Measurements from ENCODE around the gene CPT1B. TPM values are rescaled to one million over a fixed set of nuclear protein-coding genes. Genes with fewer than 3 reads are reported as not detected.
A peak's percentile ranks its signal among the peaks of the same experiment; 100 is the strongest.

CPT1B gene
- total and polyA plus RNA-seq, 10 of the 15 experiments (the other 5 are each of a cell fraction or from before 2014, with no cell fraction given) = 3.5 to 54.0 (median 21.7) TPM

DNA sequence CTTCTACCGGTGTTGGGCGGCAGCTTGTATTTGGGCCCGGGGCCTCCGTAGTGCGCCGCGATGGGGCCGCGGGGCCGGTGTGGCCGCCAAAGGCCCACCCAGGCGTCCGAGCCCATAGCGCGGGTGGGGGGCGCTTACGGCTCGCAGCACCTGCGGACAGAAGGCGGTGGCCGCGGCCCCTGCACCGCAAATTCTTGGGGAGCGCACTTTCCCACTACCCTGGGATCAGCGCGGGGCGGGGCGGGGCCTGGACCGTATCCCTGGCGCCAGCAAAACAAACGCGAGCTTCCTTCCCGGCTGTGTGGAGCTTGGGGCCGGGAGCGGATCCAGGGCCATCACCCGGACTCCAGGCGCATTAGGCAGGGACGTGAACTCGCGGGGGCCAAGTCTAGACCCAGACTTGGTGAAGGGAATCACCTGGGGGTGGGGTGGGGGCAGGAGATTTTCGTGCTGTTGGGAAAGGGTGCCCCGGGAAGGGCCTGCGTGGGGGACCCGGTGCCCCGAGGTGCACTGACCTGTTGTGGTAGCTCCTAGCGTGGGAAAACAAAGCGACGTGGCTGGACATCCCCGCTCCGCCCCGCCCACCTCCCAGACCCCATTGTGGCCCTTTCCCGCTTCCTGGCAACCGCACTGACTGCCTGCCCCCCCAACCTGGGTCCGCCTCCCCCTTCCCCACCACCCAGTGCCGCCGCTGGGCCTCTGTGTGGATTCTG is 46.1 kb downstream of the CPT1B start:
- H4K20me1 ChIP-seq (ENCODE audit: control insufficient read depth, insufficient read depth) = no peaks in the 10 kb centered on the region
- TF ChIP-seq FOS (IDR thresholded peaks at IDR 0.05; ENCODE audit: borderline replicate concordance, extremely low read depth, insufficient read length) = no peak
- no peak for TF ChIP-seq RB1 (IDR thresholded peaks at IDR 0.05; ENCODE audit: borderline replicate concordance)
- no peak for TF ChIP-seq RBBP5 (conservative IDR thresholded peaks at IDR 0.05)
- TF ChIP-seq NRF1 (conservative IDR thresholded peaks at IDR 0.05; ENCODE audit: low read depth, low read length) = no peak
- no peak for TF ChIP-seq CBX3 (IDR thresholded peaks at IDR 0.05; ENCODE audit: borderline replicate concordance, low read depth)
- no peak for TF ChIP-seq ZNF274 (IDR thresholded peaks at IDR 0.05; ENCODE audit: insufficient read depth, insufficient read length)
- peak; percentile 44 to 48 for TF ChIP-seq IKZF2 (IDR thresholded peaks at IDR 0.05)
- TF ChIP-seq TCF12 (IDR thresholded peaks at IDR 0.05; ENCODE audit: low read depth, low read length) = no peak
- no peak for TF ChIP-seq MTA3 (IDR thresholded peaks at IDR 0.05; ENCODE audit: borderline replicate concordance, low read length)
- no peak for TF ChIP-seq NR2C1 (IDR thresholded peaks at IDR 0.05)
- no peak for TF ChIP-seq SPI1 (IDR thresholded peaks at IDR 0.05; ENCODE audit: borderline replicate concordance, insufficient read depth, low read depth, low read length)
- TF ChIP-seq, protein P1, sequence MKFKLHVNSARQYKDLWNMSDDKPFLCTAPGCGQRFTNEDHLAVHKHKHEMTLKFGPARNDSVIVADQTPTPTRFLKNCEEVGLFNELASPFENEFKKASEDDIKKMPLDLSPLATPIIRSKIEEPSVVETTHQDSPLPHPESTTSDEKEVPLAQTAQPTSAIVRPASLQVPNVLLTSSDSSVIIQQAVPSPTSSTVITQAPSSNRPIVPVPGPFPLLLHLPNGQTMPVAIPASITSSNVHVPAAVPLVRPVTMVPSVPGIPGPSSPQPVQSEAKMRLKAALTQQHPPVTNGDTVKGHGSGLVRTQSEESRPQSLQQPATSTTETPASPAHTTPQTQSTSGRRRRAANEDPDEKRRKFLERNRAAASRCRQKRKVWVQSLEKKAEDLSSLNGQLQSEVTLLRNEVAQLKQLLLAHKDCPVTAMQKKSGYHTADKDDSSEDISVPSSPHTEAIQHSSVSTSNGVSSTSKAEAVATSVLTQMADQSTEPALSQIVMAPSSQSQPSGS (IDR thresholded peaks at IDR 0.05; ENCODE audit: low read length) = no peak
- TF ChIP-seq CTCF (IDR thresholded peaks at IDR 0.05 in 2 of 3, conservative IDR thresholded peaks at IDR 0.05 in 1 of 3; ENCODE audit: control insufficient read depth in 2 of 3, extremely low read depth in 1 of 3, insufficient read depth in 1 of 3, low read depth in 3 of 3, low read length in 3 of 3) = no peak
- peak; percentile 56 for TF ChIP-seq SMAD1 (IDR thresholded peaks at IDR 0.05; ENCODE audit: low read depth, partially characterized antibody)
- TF ChIP-seq CREB1 (IDR thresholded peaks at IDR 0.05; ENCODE audit: low read depth) = no peak
- TF ChIP-seq ZBTB40 (IDR thresholded peaks at IDR 0.05; ENCODE audit: borderline replicate concordance) = no peak

More for the DNA sequence above, 46.1 kb downstream of the CPT1B start:
- H3K9ac ChIP-seq (ENCODE audit: control insufficient read depth, insufficient read depth, low read length) = peak overlapping the region; percentile 100
- CTCF ChIA-PET = interaction anchor here (1.6 kb wide), 1 partner anchor 89 kb away, joined by 6 read pairs; no protein-coding TSS in a partner anchor
- SMC1A ChIA-PET (ENCODE audit: uncharacterized antibody, unreplicated experiment) = interaction anchor here (1.1 to 2.4 kb wide), 3 partner anchors 10 to 89 kb away, joined by 4 to 18 read pairs (median 5); partner anchors contain the start of gene NCAPH2
- ATAC-seq (peak; percentile 2), DNase-seq (ENCODE audit: low read depth, low spot score) (no peak), FAIRE-seq (no peak)
- BruUV-seq (replicated peaks) = TSS peak; percentile 29
- H3K36me3 ChIP-seq (ENCODE audit: control insufficient read depth in 2 of 2, insufficient read depth in 2 of 2, low read length in 1 of 2) = no peaks in the 10 kb centered on the region; a peak in 3 of 4 replicates
- intact Hi-C loops (cut with micrococcal nuclease; ENCODE audit: unreplicated experiment) (no loop called here), in situ Hi-C loops (cut with MboI) (loop anchor here (10.0 kb wide), 1 partner anchor 567 kb away; the partner anchor contains the start of gene PIM3)
- peak overlapping the region; percentile 100 for H3K27ac ChIP-seq (ENCODE audit: control insufficient read depth, insufficient read depth)
- H3K4me3 ChIP-seq = peak overlapping the region; percentile 78
- POLR2A ChIA-PET = interaction anchor here (1.6 to 4.2 kb wide), 5 partner anchors 9 to 226 kb away, joined by 3 to 61 read pairs (median 8); partner anchors contain the start of genes LMF2, NCAPH2 and SYCE3
- RAD21 ChIA-PET (ENCODE audit: unreplicated experiment) = interaction anchor here (0.5 to 1.8 kb wide), 6 partner anchors 9 to 89 kb away, joined by 3 to 4 read pairs (median 3); partner anchors contain the start of genes LMF2, NCAPH2 and SYCE3
- WGBS (ENCODE audit: insufficient coverage, insufficient replicate concordance, low lambda C conversion rate, missing lambda C conversion rate) = 0% methylated on average over 47 of the region's 56 CpGs
- peak overlapping the region; percentile 71 for H3K4me2 ChIP-seq (ENCODE audit: control insufficient read depth, insufficient read depth)
- H3K27me3 ChIP-seq (replicated peaks in 1 of 2; ENCODE audit: control insufficient read depth in 2 of 2, insufficient read depth in 2 of 2, low read length in 1 of 2) = no peaks in the 10 kb centered on the region
- no peak overlapping the region for H2AFZ ChIP-seq (ENCODE audit: control insufficient read depth, low read depth, low read length)
- no peaks in the 10 kb centered on the region for H3K9me3 ChIP-seq (replicated peaks; ENCODE audit: control insufficient read depth, insufficient read depth, low read length)
- peaks cover 54% of the 10 kb centered on the region for H3K79me2 ChIP-seq (ENCODE audit: control insufficient read depth, insufficient read depth, low read length)
- peaks cover 44% of the 10 kb centered on the region for H3K4me1 ChIP-seq (ENCODE audit: control insufficient read depth, insufficient read depth, low read length)
